Measurements from ENCODE around the gene ITGA2. TPM values are rescaled to one million over a fixed set of nuclear protein-coding genes. Genes with fewer than 3 reads are reported as not detected.

Gene ITGA2
- total RNA-seq, 1 experiment from 2014 or later: 36.6 TPM

- TF ChIP-seq ELF1 (IDR thresholded peaks at IDR 0.05; ENCODE audit: borderline replicate concordance, low read depth) (no peak), SIN3A (IDR thresholded peaks at IDR 0.05; ENCODE audit: low read depth) (no peak), EZH2 (IDR thresholded peaks at IDR 0.05) (no peak), FOSL1 (IDR thresholded peaks at IDR 0.05; ENCODE audit: low read depth) (no peak), POLR2A (IDR thresholded peaks at IDR 0.05; ENCODE audit: borderline replicate concordance, extremely low read depth, insufficient read depth, insufficient read length) (no peak), CEBPB (IDR thresholded peaks at IDR 0.05; ENCODE audit: low read depth) (no peak)
- RAD21 ChIA-PET (ENCODE audit: low non-redundant PET in 1 of 2, low total read pairs in 2 of 2, uncharacterized antibody in 2 of 2, unreplicated experiment in 2 of 2): no interaction called here
- no peaks in the 10 kb centered on the region for H3K27me3 ChIP-seq (ENCODE audit: insufficient read depth, low read length)
- H3K36me3 ChIP-seq (ENCODE audit: control insufficient read depth in 1 of 2, insufficient read depth in 2 of 2, low read length in 2 of 2): peaks cover 9 to 59% of the 10 kb centered on the region in 2 experiments; a peak in 3 of 4 replicates
- POLR2A ChIA-PET: no interaction called here
- intact Hi-C loops (cut with micrococcal nuclease): no loop called here
- H2AFZ ChIP-seq (ENCODE audit: low read depth, low read length, poor library complexity, severe bottlenecking): no peak overlapping the region
- H3K9me3 ChIP-seq (ENCODE audit: control insufficient read depth in 1 of 2, insufficient read depth in 1 of 2, low read depth in 1 of 2, low read length in 2 of 2): no peaks in the 10 kb centered on the region
- no peaks in the 10 kb centered on the region for H3K9me2 ChIP-seq (ENCODE audit: insufficient read depth)
- H3K4me2 ChIP-seq (ENCODE audit: low read length): no peak overlapping the region
- H3K27ac ChIP-seq (ENCODE audit: low read depth, low read length): no peak overlapping the region
- BruUV-seq (replicated peaks): no TSS peak
- no peaks in the 10 kb centered on the region for H3K79me2 ChIP-seq (ENCODE audit: insufficient read depth, low read length)
- CTCF ChIA-PET: no interaction called here
- H4K20me1 ChIP-seq (ENCODE audit: insufficient read depth): no peaks in the 10 kb centered on the region
- no peak for DNase-seq (ENCODE audit: low read depth, low spot score)
- no peaks in the 10 kb centered on the region for H3K4me1 ChIP-seq (ENCODE audit: control insufficient read depth in 1 of 2, insufficient read depth in 2 of 2, low read length in 2 of 2)
- no peak overlapping the region for H3K9ac ChIP-seq (ENCODE audit: low read length)
- ATAC-seq: no peak
- H3K4me3 ChIP-seq (replicated peaks in 1 of 2; ENCODE audit: low read depth in 1 of 2, low read length in 2 of 2): no peak overlapping the region
These were observed 74.6 kb downstream of the ITGA2 start for GRCh38 chr5:53063791-53064190.

- DNase-seq (ENCODE audit: low read depth, low spot score): no peak
- H3K27me3 ChIP-seq (ENCODE audit: insufficient read depth, low read length): no peaks in the 10 kb centered on the region
- no peak overlapping the region for H3K27ac ChIP-seq (ENCODE audit: low read depth, low read length)
- H3K36me3 ChIP-seq (ENCODE audit: control insufficient read depth in 1 of 2, insufficient read depth in 2 of 2, low read length in 2 of 2): peaks cover 13 to 54% of the 10 kb centered on the region in 2 experiments; a peak in 3 of 4 replicates
- POLR2A ChIA-PET: no interaction called here
- no peaks in the 10 kb centered on the region for H3K4me1 ChIP-seq (ENCODE audit: control insufficient read depth in 1 of 2, insufficient read depth in 2 of 2, low read length in 2 of 2)
- H3K9ac ChIP-seq (ENCODE audit: low read length): no peak overlapping the region
- CTCF ChIA-PET: no interaction called here
- no TSS peak for BruUV-seq (replicated peaks)
- RAD21 ChIA-PET (ENCODE audit: low non-redundant PET in 1 of 2, low total read pairs in 2 of 2, uncharacterized antibody in 2 of 2, unreplicated experiment in 2 of 2): no interaction called here
- H3K9me2 ChIP-seq (ENCODE audit: insufficient read depth): no peaks in the 10 kb centered on the region
- intact Hi-C loops (cut with micrococcal nuclease): no loop called here
- H3K4me3 ChIP-seq (replicated peaks in 1 of 2; ENCODE audit: low read depth in 1 of 2, low read length in 2 of 2): no peak overlapping the region
- H3K4me2 ChIP-seq (ENCODE audit: low read length): no peak overlapping the region
- H3K9me3 ChIP-seq (ENCODE audit: control insufficient read depth in 1 of 2, insufficient read depth in 1 of 2, low read depth in 1 of 2, low read length in 2 of 2): no peaks in the 10 kb centered on the region
- ATAC-seq: no peak
- no peaks in the 10 kb centered on the region for H3K79me2 ChIP-seq (ENCODE audit: insufficient read depth, low read length)
- no peak for TF ChIP-seq SRF (IDR thresholded peaks at IDR 0.05; ENCODE audit: low read depth)
- no peak for TF ChIP-seq REST (IDR thresholded peaks at IDR 0.05; ENCODE audit: low read depth)
- TF ChIP-seq CTCF (IDR thresholded peaks at IDR 0.05 in 2 of 3, conservative IDR thresholded peaks at IDR 0.05 in 1 of 3; ENCODE audit: borderline replicate concordance in 1 of 3, insufficient read depth in 1 of 3, low read depth in 2 of 3, low read length in 2 of 3): no peak
- TF ChIP-seq ZFX (IDR thresholded peaks at IDR 0.05): no peak
- no peak for TF ChIP-seq SIN3A (IDR thresholded peaks at IDR 0.05; ENCODE audit: low read depth)
- no peak for TF ChIP-seq EZH2 (IDR thresholded peaks at IDR 0.05)
- H2AFZ ChIP-seq (ENCODE audit: low read depth, low read length, poor library complexity, severe bottlenecking): no peak overlapping the region
- H4K20me1 ChIP-seq (ENCODE audit: insufficient read depth): no peaks in the 10 kb centered on the region
These were observed 76.9 kb downstream of the ITGA2 start for GRCh38 chr5:53066088-53066487.
